Ascending aorta (tissue), 2 donors: ENCODE results near the gene UCHL5. TPM values are rescaled to one million over a fixed set of nuclear protein-coding genes. Genes with fewer than 3 reads are reported as not detected.

Experiments used
- DNase-seq, 2 donors: peaks; one replicate each; pipeline ENCODE4 v3.0.0-alpha.2; 2019; ENCODE audit warnings: low spot score in 2 of 2
- H3K27ac ChIP-seq, 2 donors: fragments of 200-600 bp; sonication (generic); one replicate each; pipeline ENCODE4 v1.5.1; 2016 to 2017; ENCODE audit warnings: mild to moderate bottlenecking in 1 of 2
- H3K27me3 ChIP-seq: fragments of 200-600 bp; sonication (generic); one replicate; pipeline ENCODE4 v1.5.1; 2017
- H3K36me3 ChIP-seq, 2 donors: fragments of 200-600 bp; sonication (generic); one replicate each; pipeline ENCODE4 v1.5.1; 2016
- H3K4me1 ChIP-seq, 2 donors: fragments of 200-600 bp; sonication (generic); one replicate each; pipeline ENCODE4 v1.5.1; 2016 to 2017; ENCODE audit warnings: mild to moderate bottlenecking in 1 of 2
- H3K4me3 ChIP-seq, 2 donors: fragments of 200-600 bp; sonication (generic); one replicate each; pipeline ENCODE4 v1.5.1; 2016 to 2017; ENCODE audit warnings: mild to moderate bottlenecking in 1 of 2
- H3K9me3 ChIP-seq, 2 donors: fragments of 200-600 bp; sonication (generic); one replicate each; pipeline ENCODE4 v1.5.1; 2016
- CTCF ChIP-seq, 3 experiments: fragments of 200-600 bp in 2 of 3; fragments of 450-650 bp in 1 of 3; sonication (generic) in 2 of 3; IDR thresholded peaks; one replicate each; pipeline ENCODE4 v1.5.1; 2016 to 2019; ENCODE audit warnings: antibody characterized with exemption in 3 of 3, mild to moderate bottlenecking in 1 of 3, moderate library complexity in 1 of 3
- intact Hi-C: fragments of 100-400 bp; cut with DNase I; formaldehyde crosslinking; loops from one replicate; pipeline ENCODE4 v1.15.1; 2023
- total RNA-seq: library from RNA; depleted of rRNA; stranded (reverse); fragments of >200 nt; gene quantifications from one replicate; pipeline ENCODE4 v1.1.0, GENCODE V29; 2016

The UCHL5 gene
- total RNA-seq, 1 donor from 2014 or later = 4.2 TPM

- no peak for DNase-seq
- Histone ChIP-seq H3K27me3 (no peaks in the 10 kb centered on the region), H3K9me3 (no peaks in the 10 kb centered on the region), H3K4me3 (no peak overlapping the region), H3K27ac (no peak overlapping the region), H3K4me1 (no peaks in the 10 kb centered on the region), H3K36me3 (no peaks in the 10 kb centered on the region)
- TF ChIP-seq CTCF (IDR thresholded peaks at IDR 0.05) = no peak
- intact Hi-C loops = no loop called here
Observed at GRCh38 chr1:192967901-192968300, 91.3 kb downstream of the UCHL5 start.

- H3K27me3 ChIP-seq = no peaks in the 10 kb centered on the region
- no peak for TF ChIP-seq CTCF (IDR thresholded peaks at IDR 0.05)
- no peak overlapping the region for H3K4me3 ChIP-seq
- DNase-seq = no peak
- H3K9me3 ChIP-seq = no peaks in the 10 kb centered on the region
- no peaks in the 10 kb centered on the region for H3K36me3 ChIP-seq
- intact Hi-C loops = no loop called here
- H3K27ac ChIP-seq = no peak overlapping the region
- H3K4me1 ChIP-seq = no peaks in the 10 kb centered on the region
Observed at GRCh38 chr1:192967211-192967877, 91.8 kb downstream of the UCHL5 start.

GRCh38 chr1:192966073-192966472, 93.1 kb downstream of the UCHL5 start:
- Histone ChIP-seq H3K36me3 (no peaks in the 10 kb centered on the region), H3K4me1 (no peaks in the 10 kb centered on the region), H3K9me3 (no peaks in the 10 kb centered on the region), H3K4me3 (no peak overlapping the region), H3K27ac (no peak overlapping the region), H3K27me3 (no peaks in the 10 kb centered on the region)
- intact Hi-C loops = no loop called here
- no peak for DNase-seq
- no peak for TF ChIP-seq CTCF (IDR thresholded peaks at IDR 0.05)

GRCh38 chr1:192962901-192963300, 96.3 kb downstream of the UCHL5 start:
- Histone ChIP-seq H3K4me1 (no peaks in the 10 kb centered on the region), H3K9me3 (no peaks in the 10 kb centered on the region), H3K27me3 (no peaks in the 10 kb centered on the region), H3K4me3 (no peak overlapping the region), H3K36me3 (no peaks in the 10 kb centered on the region), H3K27ac (no peak overlapping the region)
- no peak for DNase-seq
- intact Hi-C loops = no loop called here
- TF ChIP-seq CTCF (IDR thresholded peaks at IDR 0.05) = no peak

Other genes with a start within 250 kb of the UCHL5 start
- gene RO60, start 252 bp upstream of the UCHL5 start, total RNA-seq = 56.2 TPM
- gene GLRX2, start 46.1 kb upstream of the UCHL5 start, total RNA-seq = 2.8 TPM
- gene CDC73, start 62.7 kb upstream of the UCHL5 start, total RNA-seq = 26.5 TPM
- gene B3GALT2, start 127.3 kb upstream of the UCHL5 start, total RNA-seq = not detected